HG02678 (cell line): ENCODE results near the gene KLRC2.
"Not testable (repeated sequence)": the region's sequence is repeated elsewhere in the genome, so short reads cannot be mapped to it uniquely, and the experiment has no call there.

Source experiments
- ATAC-seq: cut with Tn5 transposase; IDR thresholded peaks from one replicate; pipeline ENCODE4 v1.9.1; 2021; ENCODE audit warnings: mild to moderate bottlenecking, moderate library complexity; ENCODE audit not compliant: unreplicated experiment

Gene KLRC2

GRCh38 chr12:10406725-10407124 is 29.1 kb downstream of the KLRC2 start:
- ATAC-seq = no peak

GRCh38 chr12:10405294-10405693 is 30.5 kb downstream of the KLRC2 start:
- ATAC-seq = no peak

- no peak for ATAC-seq
These were observed 31.0 kb downstream of the KLRC2 start for GRCh38 chr12:10404798-10405197.

- ATAC-seq = no peak
These were observed 35.0 kb downstream of the KLRC2 start for GRCh38 chr12:10400829-10401228.

- ATAC-seq = no peak
These were observed 37.6 kb downstream of the KLRC2 start for GRCh38 chr12:10398168-10398567.

- ATAC-seq = no peak
These were observed 38.5 kb downstream of the KLRC2 start for GRCh38 chr12:10397296-10397695.

GRCh38 chr12:10396176-10396575 is 39.6 kb downstream of the KLRC2 start:
- not testable (repeated sequence) for ATAC-seq

- peak; percentile 75 for ATAC-seq
These were observed 40.3 kb downstream of the KLRC2 start for GRCh38 chr12:10395390-10395998.

GRCh38 chr12:10394531-10395152 is 41.2 kb downstream of the KLRC2 start:
- ATAC-seq = not testable (repeated sequence)

- no peak for ATAC-seq
These were observed 42.5 kb downstream of the KLRC2 start for GRCh38 chr12:10393291-10393690.

GRCh38 chr12:10392394-10392930 is 43.3 kb downstream of the KLRC2 start:
- peak; percentile 74 for ATAC-seq

GRCh38 chr12:10390991-10391390 is 44.8 kb downstream of the KLRC2 start:
- not testable (repeated sequence) for ATAC-seq

GRCh38 chr12:10389904-10390303 is 45.9 kb downstream of the KLRC2 start, which contains the start of gene KLRK1:
Gene KLRK1 (minus strand): TSS chr12:10390041. CDS start chr12:10388810, 1,231 bp downstream.
- ATAC-seq = no peak

- ATAC-seq = no peak
These were observed 47.0 kb downstream of the KLRC2 start for GRCh38 chr12:10388624-10389413.

GRCh38 chr12:10387498-10387897 is 48.3 kb downstream of the KLRC2 start:
- not testable (repeated sequence) for ATAC-seq

- ATAC-seq = no peak
These were observed 49.0 kb downstream of the KLRC2 start for GRCh38 chr12:10386857-10387256.

GRCh38 chr12:10385166-10385613 is 50.6 kb downstream of the KLRC2 start:
- no peak for ATAC-seq

- no peak for ATAC-seq
These were observed 51.6 kb downstream of the KLRC2 start for GRCh38 chr12:10384191-10384590.

- no peak for ATAC-seq
These were observed 53.7 kb downstream of the KLRC2 start for GRCh38 chr12:10381928-10382628.
